Endodermal cell (in vitro differentiated cells): ENCODE measurements around the gene CALHM2. TPM values are rescaled to one million over a fixed set of nuclear protein-coding genes. Genes with fewer than 3 reads are reported as not detected.
"Not testable (repeated sequence)": the region's sequence is repeated elsewhere in the genome, so short reads cannot be mapped to it uniquely, and the experiment has no call there.

Experiments
- DNase-seq: peaks from one replicate; pipeline ENCODE4 v3.0.0-alpha.2; 2017
- H3K27ac ChIP-seq: 2 replicates; pipeline ENCODE4 v1.5.1; 2013; ENCODE audit warnings: mild to moderate bottlenecking, low read depth, low read length, moderate library complexity
- H3K27me3 ChIP-seq: 2 replicates; pipeline ENCODE4 v1.6.1; 2013; ENCODE audit warnings: mild to moderate bottlenecking, low read length, moderate library complexity; ENCODE audit not compliant: insufficient read depth, control insufficient read depth, poor library complexity, severe bottlenecking
- H3K36me3 ChIP-seq: 2 replicates; pipeline ENCODE4 v1.7.0; 2013; ENCODE audit warnings: mild to moderate bottlenecking, low read length, moderate library complexity; ENCODE audit not compliant: control insufficient read depth, insufficient read depth
- H3K4me1 ChIP-seq: one replicate; pipeline ENCODE4 v1.7.0; 2013; ENCODE audit warnings: low read length; ENCODE audit not compliant: control insufficient read depth, insufficient read depth
- H3K4me3 ChIP-seq: 2 replicates; pipeline ENCODE4 v1.5.1; 2013; ENCODE audit warnings: mild to moderate bottlenecking, low read length, moderate library complexity
- H3K9ac ChIP-seq: 2 replicates; pipeline ENCODE4 v1.6.1; 2013; ENCODE audit warnings: mild to moderate bottlenecking, low read length, moderate library complexity; ENCODE audit not compliant: poor library complexity, severe bottlenecking; ENCODE audit errors: extremely low read depth
- H3K9me3 ChIP-seq: 2 replicates; pipeline ENCODE4 v1.6.1; 2013; ENCODE audit warnings: mild to moderate bottlenecking, low read length, moderate library complexity; ENCODE audit not compliant: control insufficient read depth
- H3K27ac Mint-ChIP-seq: 2 replicates; pipeline ENCODE4 v1.8.0; 2020; ENCODE audit warnings: mixed read lengths
- H3K27me3 Mint-ChIP-seq: 2 replicates; pipeline ENCODE4 v1.8.0; 2021; ENCODE audit warnings: mild to moderate bottlenecking, mixed read lengths; ENCODE audit not compliant: insufficient read depth
- H3K36me3 Mint-ChIP-seq: 2 replicates; pipeline ENCODE4 v1.8.0; 2020; ENCODE audit warnings: low read depth, mixed read lengths
- H3K4me1 Mint-ChIP-seq: 2 replicates; pipeline ENCODE4 v1.8.0; 2020; ENCODE audit warnings: mixed read lengths
- H3K4me3 Mint-ChIP-seq: 2 replicates; pipeline ENCODE4 v1.8.0; 2020; ENCODE audit warnings: mild to moderate bottlenecking, moderate library complexity, mixed read lengths
- H3K9me3 Mint-ChIP-seq: 2 replicates; pipeline ENCODE4 v1.8.0; 2020; ENCODE audit warnings: mild to moderate bottlenecking, mixed read lengths
- WGBS, 2 experiments: methylation state at CpG; one replicate each; pipeline versions ENCODE4 v1.1.5 to v1.1.7; 2013; ENCODE audit warnings: missing lambda C conversion rate in 2 of 2, mixed read lengths in 1 of 2; ENCODE audit not compliant: insufficient coverage in 1 of 2, insufficient read length in 1 of 2; 5-methylcytosine and 5-hydroxymethylcytosine counted together
- total RNA-seq, 2 donors: library from RNA; stranded (reverse); fragmentation: NEBNext Ultra II Directional in 1 of 2; extraction: Animal tissue kit (Norgen Biotek cat#: 25700) in 1 of 2; gene quantifications; 2 replicates in 1 of 2; 3 replicates in 1 of 2; pipeline ENCODE4 v1.2.1, GENCODE V29; 2021
- TF ChIP-seq, protein P1 (sequence below): fragments of 200-600 bp; sonication (generic); conservative IDR thresholded peaks from 2 replicates; pipeline ENCODE4 v1.5.0; 2021; ENCODE audit warnings: antibody characterized with exemption, mild to moderate bottlenecking

Gene CALHM2
- total RNA-seq, 2 donors from 2014 or later, result 1.0 to 3.1 TPM

DNA sequence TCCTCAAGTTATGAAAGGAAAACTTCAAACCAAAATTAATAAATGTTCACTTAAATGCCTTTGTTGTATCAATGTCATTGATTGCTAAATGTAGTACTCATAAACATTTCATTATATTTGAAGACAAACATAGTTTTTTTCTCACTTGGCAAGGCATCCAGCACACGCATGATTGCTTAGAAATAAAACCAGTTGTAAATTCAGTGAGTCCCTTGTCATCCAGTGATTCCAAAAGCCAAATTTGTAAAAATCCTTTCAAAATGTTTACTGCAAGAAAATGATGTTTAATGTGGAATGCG, 35.2 kb upstream of the CALHM2 start:
- H3K27me3 Mint-ChIP-seq, result peaks cover 25% of the 10 kb centered on the region
- no peaks in the 10 kb centered on the region for H3K9me3 ChIP-seq
- H3K4me3 ChIP-seq, result no peak overlapping the region
- no peaks in the 10 kb centered on the region for H3K4me1 ChIP-seq
- H3K36me3 ChIP-seq, result no peaks in the 10 kb centered on the region
- no peak for DNase-seq
- peaks cover 4% of the 10 kb centered on the region for H3K27me3 ChIP-seq
- no peak overlapping the region for H3K9ac ChIP-seq
- H3K27ac ChIP-seq, result no peak overlapping the region
- peaks cover 5% of the 10 kb centered on the region for H3K4me1 Mint-ChIP-seq
- H3K36me3 Mint-ChIP-seq, result no peaks in the 10 kb centered on the region
- H3K9me3 Mint-ChIP-seq, result no peaks in the 10 kb centered on the region
- 86 to 96% methylated on average over 1 to 2 of the region's 2 CpGs for WGBS, 2 experiments
- H3K4me3 Mint-ChIP-seq, result no peak overlapping the region
- TF ChIP-seq, protein P1, sequence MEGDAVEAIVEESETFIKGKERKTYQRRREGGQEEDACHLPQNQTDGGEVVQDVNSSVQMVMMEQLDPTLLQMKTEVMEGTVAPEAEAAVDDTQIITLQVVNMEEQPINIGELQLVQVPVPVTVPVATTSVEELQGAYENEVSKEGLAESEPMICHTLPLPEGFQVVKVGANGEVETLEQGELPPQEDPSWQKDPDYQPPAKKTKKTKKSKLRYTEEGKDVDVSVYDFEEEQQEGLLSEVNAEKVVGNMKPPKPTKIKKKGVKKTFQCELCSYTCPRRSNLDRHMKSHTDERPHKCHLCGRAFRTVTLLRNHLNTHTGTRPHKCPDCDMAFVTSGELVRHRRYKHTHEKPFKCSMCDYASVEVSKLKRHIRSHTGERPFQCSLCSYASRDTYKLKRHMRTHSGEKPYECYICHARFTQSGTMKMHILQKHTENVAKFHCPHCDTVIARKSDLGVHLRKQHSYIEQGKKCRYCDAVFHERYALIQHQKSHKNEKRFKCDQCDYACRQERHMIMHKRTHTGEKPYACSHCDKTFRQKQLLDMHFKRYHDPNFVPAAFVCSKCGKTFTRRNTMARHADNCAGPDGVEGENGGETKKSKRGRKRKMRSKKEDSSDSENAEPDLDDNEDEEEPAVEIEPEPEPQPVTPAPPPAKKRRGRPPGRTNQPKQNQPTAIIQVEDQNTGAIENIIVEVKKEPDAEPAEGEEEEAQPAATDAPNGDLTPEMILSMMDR, result no peak
- H3K27ac Mint-ChIP-seq, result no peak overlapping the region

DNA sequence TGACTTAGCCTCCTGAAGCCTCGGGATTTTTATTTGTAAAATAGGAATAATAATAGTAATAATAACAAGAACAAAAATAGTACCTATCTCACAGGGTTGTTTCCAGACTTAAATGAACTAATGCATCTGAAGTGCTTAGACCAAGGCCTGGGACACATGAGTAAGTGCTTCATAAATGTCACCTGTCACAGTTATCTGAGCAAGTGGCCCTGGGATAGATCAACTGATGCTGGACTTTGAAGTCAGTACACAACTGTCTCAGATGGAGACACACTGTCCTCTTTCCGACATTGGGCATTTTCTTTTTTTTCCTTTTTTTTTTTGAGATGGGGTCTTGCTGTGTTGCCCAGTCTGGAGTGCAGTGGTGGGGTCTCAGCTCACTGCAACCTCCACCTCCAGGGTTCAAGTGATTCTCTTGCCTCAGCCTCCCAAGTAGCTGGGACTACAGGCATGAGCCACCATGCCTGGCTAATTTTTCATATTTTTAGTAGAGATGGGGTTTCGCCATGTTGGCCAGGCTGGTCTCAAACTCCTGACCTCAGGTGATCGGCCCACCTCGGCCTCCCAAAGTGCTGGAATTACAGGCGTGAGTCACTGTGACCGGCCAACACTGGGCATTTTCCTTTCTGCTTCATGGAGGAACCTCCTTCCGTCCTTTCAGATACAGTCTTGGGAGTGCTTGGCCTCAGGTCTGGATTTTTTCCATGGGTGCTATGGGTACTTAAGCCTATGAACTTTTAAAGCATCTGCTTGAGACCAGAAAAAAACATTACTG, 34.7 kb upstream of the CALHM2 start:
- 90 to 91% methylated on average over 6 to 7 of the region's 8 CpGs for whole genome bisulfite sequencing, 2 experiments
- H3K4me1 ChIP-seq, H3K4me3 ChIP-seq, H3K27ac Mint-ChIP-seq, H3K9ac ChIP-seq, H3K36me3 Mint-ChIP-seq, H3K4me3 Mint-ChIP-seq, H3K27ac ChIP-seq, H3K27me3 ChIP-seq, H3K9me3 Mint-ChIP-seq, H3K36me3 ChIP-seq, H3K4me1 Mint-ChIP-seq, H3K9me3 ChIP-seq, DNase-seq: not testable (repeated sequence)
- H3K27me3 Mint-ChIP-seq, result peaks cover 20% of the 10 kb centered on the region

DNA sequence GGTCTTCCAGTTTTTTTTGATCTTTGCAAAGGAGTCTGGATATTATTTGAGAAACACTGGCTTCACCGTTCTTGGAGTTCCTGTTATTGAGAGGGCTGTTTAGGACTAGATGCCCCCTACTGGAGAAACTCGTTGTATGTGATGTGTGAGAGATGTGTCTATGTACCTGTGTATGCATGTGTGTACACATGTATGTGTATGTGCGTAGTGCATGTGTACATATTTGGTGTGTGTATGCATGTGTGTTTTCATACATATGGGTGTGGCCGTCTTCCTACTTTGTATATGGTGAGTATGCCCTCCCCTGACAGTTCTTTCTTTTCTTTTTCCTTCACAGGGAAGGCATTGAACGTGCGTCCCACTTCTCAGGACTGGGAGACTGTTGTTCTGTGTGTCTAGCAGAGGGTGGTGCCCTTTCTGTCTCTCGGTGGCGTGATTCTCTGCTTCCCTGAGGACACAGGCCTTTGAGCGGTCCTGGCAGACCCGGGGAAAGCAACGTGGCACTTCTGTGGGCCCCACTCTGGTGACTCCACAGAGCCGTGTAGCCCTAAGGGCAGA, 29.9 kb upstream of the CALHM2 start:
- Histone ChIP-seq H3K27ac (no peak overlapping the region), H3K27me3 (no peaks in the 10 kb centered on the region), H3K4me1 (no peaks in the 10 kb centered on the region), H3K36me3 (no peaks in the 10 kb centered on the region), H3K9ac (no peak overlapping the region), H3K9me3 (no peaks in the 10 kb centered on the region), H3K4me3 (no peak overlapping the region)
- Mint-ChIP-seq H3K4me1 (no peaks in the 10 kb centered on the region), H3K9me3 (no peaks in the 10 kb centered on the region), H3K27ac (no peak overlapping the region), H3K27me3 (peaks cover 3% of the 10 kb centered on the region), H3K36me3 (no peaks in the 10 kb centered on the region), H3K4me3 (no peak overlapping the region)
- no peak for DNase-seq
- WGBS, 2 experiments, result 76 to 80% methylated on average over 10 to 11 of the region's 12 CpGs
- TF ChIP-seq, protein P1, result peak; percentile 78
